22Rv1 (cell line): ENCODE measurements around the gene RPL22L1.

Experiments used
- CTCF ChIP-seq: fragments of 450-650 bp; IDR thresholded peaks from 2 replicates; pipeline ENCODE4 v1.5.1; 2017; ENCODE audit warnings: mild to moderate bottlenecking
- ZFX ChIP-seq: fragments of 450-650 bp; IDR thresholded peaks from 2 replicates; pipeline ENCODE4 v1.6.1; 2017; ENCODE audit warnings: antibody characterized with exemption, borderline replicate concordance

DNA sequence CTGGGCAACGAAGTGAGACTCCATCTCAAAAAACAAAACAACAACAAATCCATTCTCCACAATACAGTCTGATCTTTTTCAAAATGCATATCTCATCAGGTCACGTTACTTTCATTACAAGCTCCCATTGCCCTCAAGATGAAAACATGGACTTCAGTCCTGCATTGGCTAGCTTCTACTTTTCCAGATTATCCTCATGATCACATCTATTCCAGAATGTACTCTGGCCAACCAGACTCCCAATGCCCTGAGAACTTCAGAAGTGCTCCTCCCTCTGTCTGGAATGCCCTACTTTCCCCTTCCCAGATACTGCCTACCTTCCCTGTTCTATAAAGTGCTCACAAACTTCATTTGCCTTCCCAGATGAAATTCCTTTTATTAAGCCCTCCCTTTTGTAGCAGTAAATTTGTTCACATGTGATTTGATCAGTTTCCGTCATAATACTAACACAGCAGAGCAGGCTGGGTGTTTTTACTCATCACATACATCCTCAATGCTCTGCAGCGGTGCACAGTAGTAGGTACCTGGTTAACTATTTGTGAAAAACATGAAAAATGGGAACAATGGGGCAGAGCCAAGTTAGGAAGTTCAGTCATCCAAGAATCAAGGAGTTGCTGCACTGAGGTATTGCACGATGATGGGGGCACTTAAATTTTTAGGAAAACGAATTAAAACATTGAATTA is 5.3 kb downstream of the RPL22L1 start:
- TF ChIP-seq CTCF (no peak), ZFX (no peak)
